ENCODE measurements around the gene CAMKV.

DNA sequence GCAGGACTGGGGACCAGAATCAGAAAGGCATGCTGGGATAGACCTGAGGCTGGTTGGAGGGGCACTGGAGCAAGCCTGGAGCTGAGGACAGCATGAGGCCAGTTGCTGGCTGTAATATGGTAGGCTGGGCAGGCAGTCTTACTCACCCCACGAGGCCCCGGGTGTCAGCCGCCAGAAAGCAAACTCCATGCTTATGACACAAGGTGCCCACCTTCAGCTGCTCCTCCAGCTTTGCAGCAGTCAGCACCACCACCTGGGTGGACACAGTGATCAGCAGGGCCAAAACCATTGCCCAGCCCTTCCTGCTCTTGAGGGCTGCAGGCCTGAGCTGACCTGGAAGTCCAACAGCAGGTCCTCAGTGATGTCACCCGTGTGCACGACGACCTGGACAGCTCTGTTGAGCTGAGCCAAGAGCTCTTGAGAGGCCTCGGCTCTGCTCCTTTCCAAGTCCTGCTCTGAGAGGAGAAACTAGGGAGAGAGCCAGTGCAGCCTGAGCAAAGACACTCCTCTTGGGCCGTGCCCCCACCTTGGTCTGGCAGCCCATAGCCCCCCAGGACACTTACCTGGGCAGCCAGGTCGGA is 56.7 kb downstream of the CAMKV start:
- no peak for TF ChIP-seq CTCF (IDR thresholded peaks at IDR 0.05 in 2 of 3, conservative IDR thresholded peaks at IDR 0.05 in 1 of 3; ENCODE audit: borderline replicate concordance in 1 of 3, insufficient read depth in 1 of 3, low read depth in 2 of 3, low read length in 2 of 3)
- TF ChIP-seq EZH2 (IDR thresholded peaks at IDR 0.05): no peak
- TF ChIP-seq POLR2A (IDR thresholded peaks at IDR 0.05; ENCODE audit: borderline replicate concordance, extremely low read depth, insufficient read depth, insufficient read length): no peak
- TF ChIP-seq, protein P1, sequence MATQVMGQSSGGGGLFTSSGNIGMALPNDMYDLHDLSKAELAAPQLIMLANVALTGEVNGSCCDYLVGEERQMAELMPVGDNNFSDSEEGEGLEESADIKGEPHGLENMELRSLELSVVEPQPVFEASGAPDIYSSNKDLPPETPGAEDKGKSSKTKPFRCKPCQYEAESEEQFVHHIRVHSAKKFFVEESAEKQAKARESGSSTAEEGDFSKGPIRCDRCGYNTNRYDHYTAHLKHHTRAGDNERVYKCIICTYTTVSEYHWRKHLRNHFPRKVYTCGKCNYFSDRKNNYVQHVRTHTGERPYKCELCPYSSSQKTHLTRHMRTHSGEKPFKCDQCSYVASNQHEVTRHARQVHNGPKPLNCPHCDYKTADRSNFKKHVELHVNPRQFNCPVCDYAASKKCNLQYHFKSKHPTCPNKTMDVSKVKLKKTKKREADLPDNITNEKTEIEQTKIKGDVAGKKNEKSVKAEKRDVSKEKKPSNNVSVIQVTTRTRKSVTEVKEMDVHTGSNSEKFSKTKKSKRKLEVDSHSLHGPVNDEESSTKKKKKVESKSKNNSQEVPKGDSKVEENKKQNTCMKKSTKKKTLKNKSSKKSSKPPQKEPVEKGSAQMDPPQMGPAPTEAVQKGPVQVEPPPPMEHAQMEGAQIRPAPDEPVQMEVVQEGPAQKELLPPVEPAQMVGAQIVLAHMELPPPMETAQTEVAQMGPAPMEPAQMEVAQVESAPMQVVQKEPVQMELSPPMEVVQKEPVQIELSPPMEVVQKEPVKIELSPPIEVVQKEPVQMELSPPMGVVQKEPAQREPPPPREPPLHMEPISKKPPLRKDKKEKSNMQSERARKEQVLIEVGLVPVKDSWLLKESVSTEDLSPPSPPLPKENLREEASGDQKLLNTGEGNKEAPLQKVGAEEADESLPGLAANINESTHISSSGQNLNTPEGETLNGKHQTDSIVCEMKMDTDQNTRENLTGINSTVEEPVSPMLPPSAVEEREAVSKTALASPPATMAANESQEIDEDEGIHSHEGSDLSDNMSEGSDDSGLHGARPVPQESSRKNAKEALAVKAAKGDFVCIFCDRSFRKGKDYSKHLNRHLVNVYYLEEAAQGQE (IDR thresholded peaks at IDR 0.05; ENCODE audit: low read depth): no peak
- no peak for TF ChIP-seq MAX (IDR thresholded peaks at IDR 0.05)
- no peak for TF ChIP-seq ZNF274 (IDR thresholded peaks at IDR 0.05; ENCODE audit: low read depth, low read length)
- no peak for TF ChIP-seq EZH2phosphoT487 (IDR thresholded peaks at IDR 0.05; ENCODE audit: borderline replicate concordance)
- TF ChIP-seq, protein P2, sequence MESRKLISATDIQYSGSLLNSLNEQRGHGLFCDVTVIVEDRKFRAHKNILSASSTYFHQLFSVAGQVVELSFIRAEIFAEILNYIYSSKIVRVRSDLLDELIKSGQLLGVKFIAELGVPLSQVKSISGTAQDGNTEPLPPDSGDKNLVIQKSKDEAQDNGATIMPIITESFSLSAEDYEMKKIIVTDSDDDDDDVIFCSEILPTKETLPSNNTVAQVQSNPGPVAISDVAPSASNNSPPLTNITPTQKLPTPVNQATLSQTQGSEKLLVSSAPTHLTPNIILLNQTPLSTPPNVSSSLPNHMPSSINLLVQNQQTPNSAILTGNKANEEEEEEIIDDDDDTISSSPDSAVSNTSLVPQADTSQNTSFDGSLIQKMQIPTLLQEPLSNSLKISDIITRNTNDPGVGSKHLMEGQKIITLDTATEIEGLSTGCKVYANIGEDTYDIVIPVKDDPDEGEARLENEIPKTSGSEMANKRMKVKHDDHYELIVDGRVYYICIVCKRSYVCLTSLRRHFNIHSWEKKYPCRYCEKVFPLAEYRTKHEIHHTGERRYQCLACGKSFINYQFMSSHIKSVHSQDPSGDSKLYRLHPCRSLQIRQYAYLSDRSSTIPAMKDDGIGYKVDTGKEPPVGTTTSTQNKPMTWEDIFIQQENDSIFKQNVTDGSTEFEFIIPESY (IDR thresholded peaks at IDR 0.05; ENCODE audit: extremely low read depth, insufficient replicate concordance, low read length): no peak
- TF ChIP-seq JUND (IDR thresholded peaks at IDR 0.05): no peak
- TF ChIP-seq SRF (IDR thresholded peaks at IDR 0.05; ENCODE audit: low read depth): no peak
- TF ChIP-seq ZFX (IDR thresholded peaks at IDR 0.05): no peak
- TF ChIP-seq ELF1 (IDR thresholded peaks at IDR 0.05; ENCODE audit: borderline replicate concordance, low read depth): no peak
